Right kidney (tissue), 1 donor: ENCODE measurements around the gene ANO4.

ENCODE experiments used
- DNase-seq: peaks from one replicate; pipeline ENCODE4 v3.0.0-alpha.2; 2016

The ANO4 gene

GRCh38 chr12:100808777-100809176 is 14.2 kb downstream of the ANO4 start:
- no peak for DNase-seq

GRCh38 chr12:100820314-100820713 is 25.7 kb downstream of the ANO4 start:
- DNase-seq: no peak

GRCh38 chr12:100823963-100824362 is 29.4 kb downstream of the ANO4 start:
- DNase-seq: no peak

GRCh38 chr12:100824476-100824875 is 29.9 kb downstream of the ANO4 start:
- DNase-seq: no peak

GRCh38 chr12:100826323-100826722 is 31.7 kb downstream of the ANO4 start:
- DNase-seq: peak; percentile 10

GRCh38 chr12:100827901-100828520 is 33.4 kb downstream of the ANO4 start:
- no peak for DNase-seq

GRCh38 chr12:100830003-100830795 is 35.6 kb downstream of the ANO4 start:
- no peak for DNase-seq

- DNase-seq: no peak
These were observed 38.7 kb downstream of the ANO4 start for GRCh38 chr12:100833282-100833681.

- no peak for DNase-seq
These were observed 46.2 kb downstream of the ANO4 start for GRCh38 chr12:100840748-100841147.

- no peak for DNase-seq
These were observed 47.6 kb downstream of the ANO4 start for GRCh38 chr12:100842156-100842555.

GRCh38 chr12:100843061-100843460 is 48.5 kb downstream of the ANO4 start:
- DNase-seq: no peak

- DNase-seq: no peak
These were observed 50.5 kb downstream of the ANO4 start for GRCh38 chr12:100845095-100845494.

GRCh38 chr12:100851637-100852036 is 57.1 kb downstream of the ANO4 start:
- no peak for DNase-seq

- DNase-seq: no peak
These were observed 62.8 kb downstream of the ANO4 start for GRCh38 chr12:100857418-100857817.

GRCh38 chr12:100857971-100858370 is 63.4 kb downstream of the ANO4 start:
- DNase-seq: no peak

GRCh38 chr12:100858656-100859055 is 64.1 kb downstream of the ANO4 start:
- DNase-seq: no peak

- DNase-seq: no peak
These were observed 64.6 kb downstream of the ANO4 start for GRCh38 chr12:100859063-100859627.

- no peak for DNase-seq
These were observed 66.0 kb downstream of the ANO4 start for GRCh38 chr12:100860611-100861010.

- no peak for DNase-seq
These were observed 68.1 kb downstream of the ANO4 start for GRCh38 chr12:100862676-100863075.

GRCh38 chr12:100864366-100864765 is 69.8 kb downstream of the ANO4 start:
- DNase-seq: no peak

- DNase-seq: no peak
These were observed 73.2 kb downstream of the ANO4 start for GRCh38 chr12:100867639-100868393.

- DNase-seq: no peak
These were observed 73.9 kb downstream of the ANO4 start for GRCh38 chr12:100868487-100868886.

- no peak for DNase-seq
These were observed 76.7 kb downstream of the ANO4 start for GRCh38 chr12:100871195-100871734.
